Common myeloid progenitor, CD34-positive (primary cell): Measurements from ENCODE around the gene NCF4.
A peak's percentile ranks its signal among the peaks of the same experiment; 100 is the strongest.

Experiments
- CTCF ChIA-PET: fragments of 350-600 bp; sonication (Branson Sonifier 250); formaldehyde crosslinking; loops from one replicate; lab custom pipeline; 2021; ENCODE audit warnings: antibody characterized with exemption; lab: Charles Lee
- POLR2A ChIA-PET: fragments of 350-600 bp; sonication (Branson Sonifier 250); formaldehyde crosslinking; loops from one replicate; lab custom pipeline; 2021; ENCODE audit warnings: antibody characterized with exemption; lab: Charles Lee
- DNase-seq, 3 donors: peaks; one replicate each; pipeline versions ENCODE4 v3.0.0 to v3.0.0-alpha.2; 2013
- H3K27ac ChIP-seq, 2 experiments: 1 replicate in 1 of 2; 2 replicates in 1 of 2; pipeline ENCODE4 v1.7.0; 2013; ENCODE audit warnings: inconsistent platforms in 2 of 2, low read length in 2 of 2, mild to moderate bottlenecking in 2 of 2, low read depth in 1 of 2, moderate library complexity in 1 of 2; ENCODE audit not compliant: severe bottlenecking in 2 of 2, insufficient read depth in 1 of 2, poor library complexity in 1 of 2
- H3K27me3 ChIP-seq, 5 experiments: replicated peaks in 2 of 5; 1 replicate in 3 of 5; 2 replicates in 2 of 5; pipeline versions ENCODE4 v1.6.1 to v1.7.0; 2013; ENCODE audit warnings: low read length in 4 of 5, mild to moderate bottlenecking in 2 of 5, moderate library complexity in 2 of 5, inconsistent platforms in 1 of 5; ENCODE audit not compliant: insufficient read depth in 5 of 5, control insufficient read depth in 4 of 5
- H3K36me3 ChIP-seq, 4 experiments: 1 replicate in 2 of 4; 2 replicates in 2 of 4; pipeline versions ENCODE4 v1.6.1 to v1.7.0; 2013; ENCODE audit warnings: low read length in 3 of 4, control low read depth in 1 of 4, mild to moderate bottlenecking in 1 of 4; ENCODE audit not compliant: control insufficient read depth in 4 of 4, insufficient read depth in 4 of 4
- H3K4me1 ChIP-seq, 4 experiments: 1 replicate in 3 of 4; 2 replicates in 1 of 4; pipeline versions ENCODE4 v1.6.1 to v1.7.1; 2013; ENCODE audit warnings: low read length in 3 of 4, mild to moderate bottlenecking in 3 of 4, control low read depth in 1 of 4, inconsistent platforms in 1 of 4, moderate library complexity in 1 of 4; ENCODE audit not compliant: control insufficient read depth in 4 of 4, insufficient read depth in 4 of 4; ENCODE audit errors: control extremely low read depth in 1 of 4
- H3K4me3 ChIP-seq, 7 experiments: 1 replicate in 4 of 7; 2 replicates in 3 of 7; pipeline versions ENCODE4 v1.5.1 to v1.7.0; 2013; ENCODE audit warnings: mild to moderate bottlenecking in 7 of 7, low read length in 6 of 7, moderate library complexity in 6 of 7, inconsistent platforms in 2 of 7, low read depth in 2 of 7, control low read depth in 1 of 7; ENCODE audit not compliant: insufficient read depth in 4 of 7, control insufficient read depth in 1 of 7; ENCODE audit errors: extremely low read depth in 1 of 7
- H3K9me3 ChIP-seq, 5 experiments: 1 replicate in 4 of 5; 2 replicates in 1 of 5; pipeline versions ENCODE4 v1.6.1 to v1.7.1; 2013; ENCODE audit warnings: low read length in 4 of 5, mild to moderate bottlenecking in 2 of 5, inconsistent platforms in 1 of 5, low read depth in 1 of 5, moderate library complexity in 1 of 5; ENCODE audit not compliant: control insufficient read depth in 4 of 5, insufficient read depth in 2 of 5; ENCODE audit errors: control extremely low read depth in 1 of 5
- WGBS: methylation state at CpG from one replicate; pipeline ENCODE4 v1.1.5; 2013; ENCODE audit not compliant: insufficient coverage; 5-methylcytosine and 5-hydroxymethylcytosine counted together

The NCF4 gene

GRCh38 chr22:36863979-36864378, 3.2 kb downstream of the NCF4 start:
- no peaks in the 10 kb centered on the region for H3K9me3 ChIP-seq
- H3K27me3 ChIP-seq = no peaks in the 10 kb centered on the region
- ChIA-PET CTCF (interaction anchor here (3.3 kb wide), 1 partner anchor 115 kb away, joined by 8 read pairs; no protein-coding TSS in a partner anchor), POLR2A (interaction anchor here (0.6 kb wide), 1 partner anchor 32 kb away, joined by 3 read pairs; no protein-coding TSS in a partner anchor)
- 89% methylated on average over 6 of the region's 6 CpGs for WGBS
- no peak overlapping the region for H3K27ac ChIP-seq
- H3K36me3 ChIP-seq = peaks cover 2 to 64% (median 38%) of the 10 kb centered on the region in 4 experiments
- DNase-seq = no peak
- no peak overlapping the region for H3K4me3 ChIP-seq
- peaks cover 3 to 63% (median 54%) of the 10 kb centered on the region in 4 experiments for H3K4me1 ChIP-seq

- WGBS = 91% methylated on average over 12 of the region's 14 CpGs
- Histone ChIP-seq H3K4me1 (peaks cover 3 to 57% (median 54%) of the 10 kb centered on the region in 4 experiments), H3K4me3 (no peak overlapping the region), H3K36me3 (peaks cover 2 to 70% (median 38%) of the 10 kb centered on the region in 4 experiments), H3K9me3 (no peaks in the 10 kb centered on the region), H3K27ac (no peak overlapping the region), H3K27me3 (no peaks in the 10 kb centered on the region)
- ChIA-PET CTCF (interaction anchor here (1.0 to 3.3 kb wide), 3 partner anchors 8 to 114 kb away, joined by 3 to 8 read pairs (median 6); no protein-coding TSS in a partner anchor), POLR2A (no interaction called here)
- no peak for DNase-seq
Measured at GRCh38 chr22:36864454-36865215, 3.8 kb downstream of the NCF4 start.

GRCh38 chr22:36865346-36865745, 4.5 kb downstream of the NCF4 start:
- no peaks in the 10 kb centered on the region for H3K9me3 ChIP-seq
- no peak overlapping the region for H3K4me3 ChIP-seq
- no peak overlapping the region for H3K27ac ChIP-seq
- WGBS = 86% methylated on average over 13 of the region's 13 CpGs
- peaks cover 2 to 77% (median 42%) of the 10 kb centered on the region in 4 experiments for H3K36me3 ChIP-seq
- POLR2A ChIA-PET = no interaction called here
- peaks cover 3 to 51% (median 47%) of the 10 kb centered on the region in 4 experiments for H3K4me1 ChIP-seq
- DNase-seq = peak in 1 of 3 donors; percentile 28
- no peaks in the 10 kb centered on the region for H3K27me3 ChIP-seq
- CTCF ChIA-PET = interaction anchor here (1.0 to 3.3 kb wide), 4 partner anchors 9 to 153 kb away, joined by 3 to 8 read pairs (median 4); partner anchors contain the start of gene TST

- CTCF ChIA-PET = no interaction called here
- no peak for DNase-seq
Measured at GRCh38 chr22:36867695-36868094, 6.9 kb downstream of the NCF4 start.

DNA sequence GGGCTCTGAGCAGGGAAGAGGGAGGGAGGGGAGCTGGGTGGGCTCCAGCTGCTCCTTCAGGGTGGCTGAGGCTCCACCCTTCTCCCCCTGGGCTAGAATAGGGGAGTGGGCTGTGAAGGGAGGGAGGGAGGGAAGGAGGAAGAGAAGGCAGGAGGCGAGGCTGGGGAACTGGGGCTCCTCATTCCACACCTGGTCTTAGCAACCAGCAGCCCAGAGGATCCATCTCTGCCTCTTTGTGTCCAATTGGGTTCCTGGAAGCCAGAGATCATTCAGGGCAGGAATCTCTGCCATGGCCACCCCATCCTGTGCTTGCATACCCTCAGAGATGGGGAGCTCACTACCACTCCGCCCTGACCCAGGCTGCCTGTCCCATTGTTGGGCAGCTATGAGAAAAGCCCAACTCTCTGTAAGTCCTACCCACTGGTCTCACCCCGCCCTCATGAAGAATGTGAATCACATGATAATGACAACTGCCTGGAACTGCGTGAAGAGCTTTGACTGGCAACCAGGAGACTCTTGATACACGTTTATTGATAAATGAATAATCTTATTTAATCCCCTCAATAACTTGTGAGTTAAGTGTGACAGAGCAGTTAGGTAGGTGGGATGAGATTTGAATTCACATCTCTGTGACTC, 7.9 kb downstream of the NCF4 start:
- ChIA-PET POLR2A (no interaction called here), CTCF (interaction anchor here (0.8 to 1.7 kb wide), 5 partner anchors 10 to 109 kb away, joined by 3 to 7 read pairs (median 3); no protein-coding TSS in a partner anchor)
- DNase-seq = no peak
- Histone ChIP-seq H3K36me3 (peaks cover 3 to 99% (median 58%) of the 10 kb centered on the region in 4 experiments), H3K9me3 (no peaks in the 10 kb centered on the region), H3K27ac (peak overlapping the region in 1 of 2 experiments; percentile 29), H3K4me1 (peaks cover 0 to 24% (median 24%) of the 10 kb centered on the region in 4 experiments), H3K4me3 (no peak overlapping the region), H3K27me3 (no peaks in the 10 kb centered on the region)
- 100% methylated on average over 2 of the region's 5 CpGs for WGBS

More at GRCh38 chr22:36867695-36868094, 6.9 kb downstream of the NCF4 start:
- peaks cover 0 to 29% (median 25%) of the 10 kb centered on the region in 4 experiments for H3K4me1 ChIP-seq
- H3K36me3 ChIP-seq = peaks cover 2 to 99% (median 56%) of the 10 kb centered on the region in 4 experiments
- H3K27me3 ChIP-seq = no peaks in the 10 kb centered on the region
- 98% methylated on average over 4 of the region's 5 CpGs for WGBS
- POLR2A ChIA-PET = no interaction called here
- no peak overlapping the region for H3K4me3 ChIP-seq
- H3K27ac ChIP-seq = no peak overlapping the region
- H3K9me3 ChIP-seq = no peaks in the 10 kb centered on the region

DNA sequence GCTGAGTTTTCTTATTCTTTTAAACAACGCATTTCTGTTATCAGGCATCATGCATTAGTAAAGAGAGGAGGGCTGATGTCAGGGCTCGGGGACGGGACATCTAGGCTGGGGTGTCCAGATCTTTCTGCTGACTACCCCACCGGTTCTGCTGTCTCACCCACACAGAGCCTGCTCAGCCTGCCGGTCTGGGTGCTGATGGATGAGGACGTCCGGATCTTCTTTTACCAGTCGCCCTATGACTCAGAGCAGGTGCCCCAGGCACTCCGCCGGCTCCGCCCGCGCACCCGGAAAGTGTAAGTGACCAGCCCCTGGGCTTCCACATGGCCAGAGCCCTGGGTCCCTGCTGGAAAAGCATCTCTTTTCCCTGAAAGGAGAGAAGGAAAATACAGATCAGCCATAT, 9.4 kb downstream of the NCF4 start:
- peaks cover 0 to 23% (median 19%) of the 10 kb centered on the region in 4 experiments for H3K4me1 ChIP-seq
- WGBS = 97% methylated on average over 13 of the region's 14 CpGs
- POLR2A ChIA-PET = no interaction called here

More for the DNA sequence above, 9.4 kb downstream of the NCF4 start:
- H3K9me3 ChIP-seq = no peaks in the 10 kb centered on the region
- CTCF ChIA-PET = interaction anchor here (1.4 to 1.7 kb wide), 2 partner anchors 14 to 17 kb away, joined by 4 to 7 read pairs; no protein-coding TSS in a partner anchor
- peaks cover 3 to 98% (median 53%) of the 10 kb centered on the region in 4 experiments for H3K36me3 ChIP-seq
- H3K27me3 ChIP-seq = no peaks in the 10 kb centered on the region
- no peak overlapping the region for H3K4me3 ChIP-seq
- H3K27ac ChIP-seq = no peak overlapping the region
- no peak for DNase-seq
